Globus pallidus (tissue), 1 donor: ENCODE measurements around the gene TMEM203.

ENCODE experiments used
- DNase-seq: peaks from one replicate; pipeline ENCODE4 v3.0.0-alpha.2; 2015; ENCODE audit warnings: low spot score

Gene TMEM203

DNA sequence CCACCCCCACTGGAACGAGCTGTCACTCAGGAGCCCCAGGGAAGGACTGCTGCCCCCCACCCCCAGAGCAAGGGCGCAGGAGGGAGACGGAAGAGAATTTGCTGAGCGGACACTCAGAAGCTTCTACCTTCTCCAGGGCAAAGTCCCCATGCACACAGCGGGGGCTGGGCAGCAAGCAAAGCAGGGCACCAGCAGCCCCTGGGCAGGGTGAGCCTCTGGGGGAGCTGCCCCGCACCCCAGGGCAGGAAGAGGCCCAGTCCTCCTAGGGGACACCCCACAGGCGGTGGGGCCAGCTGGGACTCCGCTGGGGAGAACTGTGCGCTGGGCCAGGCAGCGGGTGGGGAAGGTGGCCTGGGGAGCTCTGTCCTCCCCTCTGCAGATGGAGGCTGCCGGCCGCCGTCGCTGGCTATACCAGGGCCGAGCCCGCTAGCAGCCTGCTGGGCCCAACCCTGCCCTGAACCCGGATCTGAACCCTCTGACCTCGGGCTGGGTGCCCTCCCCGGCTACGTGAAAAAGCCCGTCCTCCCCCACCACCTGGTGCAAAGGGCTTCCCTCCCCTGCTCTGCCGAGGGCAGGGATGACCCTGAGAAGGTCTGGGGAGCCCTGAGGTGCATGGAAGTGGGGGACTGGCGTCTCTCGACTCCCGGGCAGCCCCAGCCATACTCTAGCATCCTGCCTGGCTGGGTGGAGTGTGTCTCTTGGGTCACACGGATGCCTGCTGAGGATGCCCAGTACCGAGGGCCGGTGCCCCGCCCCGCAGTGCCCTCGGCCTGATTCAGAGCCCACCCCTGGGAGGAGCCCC is 24.7 kb upstream of the TMEM203 start:
- DNase-seq = no peak

GRCh38 chr9:137228968-137229896 is 23.8 kb upstream of the TMEM203 start:
- no peak for DNase-seq

DNA sequence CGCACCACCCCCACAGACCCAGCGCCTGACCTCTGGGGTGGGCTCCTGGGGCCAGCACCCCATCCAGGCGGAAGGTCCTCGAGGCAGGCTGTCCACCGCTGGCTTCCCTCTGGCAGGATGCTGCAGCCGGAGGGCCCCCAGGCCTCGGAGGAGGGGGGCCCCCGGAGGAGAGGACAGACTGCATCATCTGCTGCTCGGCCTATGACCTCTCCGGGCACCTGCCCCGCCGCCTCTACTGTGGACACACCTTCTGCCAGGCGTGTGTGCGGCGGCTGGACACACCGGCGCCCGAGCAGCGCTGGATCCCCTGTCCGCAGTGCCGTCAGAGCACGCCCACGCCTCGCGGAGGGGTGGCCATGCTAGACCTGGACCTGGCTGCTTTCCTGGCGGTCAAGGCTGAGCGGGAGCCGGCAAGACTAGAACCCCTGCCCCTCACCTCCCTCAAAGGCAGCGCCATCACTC is 23.1 kb upstream of the TMEM203 start:
- no peak for DNase-seq

GRCh38 chr9:137227853-137228505 is 22.5 kb upstream of the TMEM203 start:
- no peak for DNase-seq

DNA sequence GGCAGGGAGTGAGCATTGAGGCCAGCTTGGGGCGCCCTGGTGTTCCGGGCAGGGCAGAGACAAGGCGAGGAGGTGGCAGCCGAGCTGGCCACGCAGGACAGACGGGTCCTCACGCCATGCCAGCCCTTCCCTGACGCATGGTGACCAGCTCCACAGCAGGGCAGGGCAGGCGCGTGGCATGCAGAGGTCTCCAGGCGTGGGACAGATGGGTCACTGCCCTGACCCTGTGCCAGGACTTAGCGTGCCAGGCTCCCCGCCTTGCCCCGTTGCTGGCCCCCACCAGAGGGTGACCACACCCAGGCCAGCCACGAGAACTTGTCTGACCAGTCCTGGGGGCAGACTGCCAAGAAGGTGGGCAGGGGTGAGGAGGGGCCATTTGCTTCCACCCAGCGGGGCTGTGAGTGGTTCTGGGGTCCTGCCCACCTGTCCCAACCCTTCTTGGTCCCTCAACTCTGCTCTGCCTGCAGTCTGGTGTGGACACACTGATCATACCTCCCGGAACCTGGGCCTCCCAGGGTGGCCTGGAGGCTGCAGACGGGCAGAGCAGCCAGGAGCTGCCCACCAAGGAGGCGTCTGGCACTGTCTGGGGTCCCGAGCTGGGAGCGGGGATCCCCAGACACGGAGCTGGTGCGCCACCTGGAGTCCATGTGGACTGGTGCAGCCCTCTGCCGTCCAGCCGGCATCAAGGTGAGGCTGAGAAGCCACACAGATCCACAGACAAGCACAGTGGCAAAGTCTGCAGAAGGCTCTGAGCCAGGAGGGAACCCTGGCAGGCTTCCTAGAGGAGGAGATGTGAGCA is 21.8 kb upstream of the TMEM203 start, which contains the start of gene RNF224:
TSS of gene RNF224 (plus strand) at position 449 of the 799 bp plus-strand sequence. CDS start 834 bp downstream, outside the sequence.
- no peak for DNase-seq

GRCh38 chr9:137226338-137227053 is 21.0 kb upstream of the TMEM203 start:
- no peak for DNase-seq

- DNase-seq = no peak
Observed at GRCh38 chr9:137225699-137226331, 20.4 kb upstream of the TMEM203 start.

- DNase-seq = no peak
Observed at GRCh38 chr9:137224830-137225694, 19.6 kb upstream of the TMEM203 start, which contains the start of gene CYSRT1. CYSRT1 (plus strand) TSS chr9:137225174; CDS start chr9:137225622, 448 bp downstream.

DNA sequence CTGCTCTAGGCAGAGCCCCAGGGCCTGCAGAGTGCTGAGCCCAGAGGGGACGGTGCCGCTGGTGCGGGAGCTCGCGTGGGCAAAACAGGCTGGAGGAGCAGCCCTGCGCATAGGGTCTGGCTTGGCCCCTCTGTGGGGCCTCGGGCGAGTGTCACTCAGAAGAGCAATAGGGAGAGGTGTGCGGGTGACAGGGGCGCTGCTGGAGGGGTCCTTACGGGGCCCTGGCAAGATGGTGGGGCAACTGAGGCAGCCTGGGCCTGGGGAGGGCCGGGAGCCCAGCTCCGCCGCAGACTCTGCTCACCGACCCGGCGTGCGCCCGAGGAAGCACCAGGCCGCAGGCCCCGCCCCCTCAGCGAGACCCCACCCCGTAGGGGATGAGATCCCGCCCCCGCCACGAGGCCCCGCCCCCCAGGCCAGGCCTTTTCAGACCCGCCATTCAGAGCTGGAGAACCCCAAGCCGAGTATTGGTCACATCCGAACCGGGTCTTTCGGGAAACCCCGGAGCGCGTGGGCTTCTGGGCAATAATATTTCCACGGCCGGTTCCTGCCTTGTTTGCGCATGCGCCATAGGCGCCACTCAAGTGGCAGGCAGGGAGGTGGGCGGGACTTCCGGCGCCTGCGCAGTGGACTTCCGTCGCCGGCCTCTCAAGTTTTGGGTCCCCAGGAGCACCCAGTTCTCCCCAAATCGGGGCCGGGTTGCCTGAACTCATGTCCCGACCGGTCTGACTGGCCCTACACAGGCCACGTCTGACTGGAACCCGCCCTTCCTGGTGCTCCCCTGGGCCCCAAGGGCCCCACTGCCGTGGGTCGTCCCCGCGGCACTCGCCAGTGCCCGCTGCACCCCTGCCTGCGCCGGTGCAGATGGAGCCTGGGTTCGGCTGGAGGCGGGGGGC is 17.9 kb upstream of the TMEM203 start:
- DNase-seq = peak; percentile 97

- no peak for DNase-seq
Observed at GRCh38 chr9:137222190-137223077, 17.0 kb upstream of the TMEM203 start, which contains the start of gene RNF208. RNF208 (minus strand) TSS chr9:137222240; CDS start chr9:137221212, 1,028 bp downstream.

GRCh38 chr9:137221506-137222111 is 16.2 kb upstream of the TMEM203 start:
- DNase-seq = no peak

DNA sequence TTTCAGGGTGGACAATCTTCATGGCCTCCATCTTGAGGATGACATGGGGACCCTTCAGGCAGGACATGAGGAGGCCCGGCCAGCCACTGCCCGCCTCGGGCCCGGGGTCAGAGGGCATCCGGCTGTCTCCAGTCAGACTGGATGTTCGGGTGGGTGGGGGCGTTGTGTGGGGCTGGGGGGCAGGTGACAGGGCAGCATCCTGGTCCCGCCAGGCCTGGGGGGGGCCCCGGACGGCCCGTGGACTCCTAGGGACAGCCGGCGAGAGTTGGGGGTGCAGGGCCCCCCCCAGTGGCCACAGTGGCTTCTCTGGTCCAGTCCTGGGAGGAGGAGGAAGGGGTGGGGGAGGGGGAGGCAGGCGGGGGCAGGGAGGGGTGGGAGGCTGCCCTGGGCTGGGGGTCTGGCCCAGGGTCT is 15.7 kb upstream of the TMEM203 start:
- no peak for DNase-seq

DNA sequence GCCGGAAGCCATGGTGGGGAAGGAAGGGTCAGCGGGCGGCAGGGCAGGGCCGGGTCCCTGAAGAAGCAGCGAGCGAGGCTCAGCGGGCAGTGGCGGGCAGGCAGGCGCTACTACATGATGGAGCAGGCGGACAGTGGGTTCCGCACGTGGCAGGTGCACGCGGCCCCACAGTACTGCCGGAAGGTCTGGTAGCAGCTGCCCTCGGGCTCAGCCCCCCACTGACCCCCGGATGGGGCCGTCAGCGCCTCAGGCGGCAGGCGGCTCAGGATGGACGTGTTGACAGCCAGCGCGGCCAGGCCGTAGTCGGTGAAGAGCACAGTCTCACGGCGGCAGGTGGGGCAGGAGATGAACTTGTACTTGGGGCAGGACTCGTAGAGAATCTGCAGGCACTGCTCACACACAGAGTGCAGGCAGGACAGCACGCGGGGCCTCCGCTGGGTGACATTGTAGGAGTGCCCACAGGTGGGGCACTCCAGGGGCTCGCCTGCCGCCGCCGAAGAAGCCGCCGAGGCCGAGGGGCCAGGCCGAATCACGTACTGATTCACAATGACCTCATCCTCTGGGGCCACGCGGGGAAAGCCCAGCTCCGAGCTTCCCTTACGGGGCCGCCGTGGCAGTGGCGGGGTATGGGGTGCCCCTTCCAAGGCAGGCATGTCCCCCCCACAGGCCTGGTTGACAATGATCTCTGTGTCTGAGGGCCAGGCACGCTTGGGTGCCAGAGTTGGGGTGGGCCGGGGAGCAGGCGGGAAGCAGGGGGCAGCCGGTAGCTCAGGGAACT is 15.1 kb upstream of the TMEM203 start:
- DNase-seq = no peak

- DNase-seq = no peak
Observed at GRCh38 chr9:137219757-137220316, 14.4 kb upstream of the TMEM203 start.

- no peak for DNase-seq
Observed at GRCh38 chr9:137218754-137219271, 13.4 kb upstream of the TMEM203 start.
